DOHH2 (cell line): Measurements from ENCODE around the gene DCTN3.

Experiments used
- H3F3A ChIP-seq: fragments of 200-600 bp; sonication (generic), shearing (Covaris generic); 2 replicates; pipeline ENCODE4 v1.6.0; 2016; ENCODE audit warnings: antibody characterized with exemption, mild to moderate bottlenecking; ENCODE audit not compliant: control insufficient read depth, insufficient read depth
- H3K27ac ChIP-seq: fragments of 200-600 bp; sonication (generic); 2 replicates; pipeline ENCODE4 v1.5.1; 2014; ENCODE audit warnings: low read depth, mild to moderate bottlenecking, low read length, moderate library complexity
- H3K27me3 ChIP-seq: fragments of 200-600 bp; sonication (generic); 2 replicates; pipeline ENCODE4 v1.6.1; 2014; ENCODE audit warnings: mild to moderate bottlenecking, low read length, mixed read lengths; ENCODE audit not compliant: control insufficient read depth
- H3K36me3 ChIP-seq: fragments of 200-600 bp; sonication (generic); 2 replicates; pipeline ENCODE4 v1.6.1; 2014; ENCODE audit warnings: mild to moderate bottlenecking, low read length, moderate library complexity, mixed read lengths; ENCODE audit not compliant: control insufficient read depth
- H3K4me1 ChIP-seq: fragments of 200-600 bp; sonication (generic); 2 replicates; pipeline ENCODE4 v1.6.1; 2014; ENCODE audit warnings: mild to moderate bottlenecking, low read length, mixed read lengths; ENCODE audit not compliant: control insufficient read depth
- H3K4me2 ChIP-seq: fragments of 200-600 bp; sonication (generic); 2 replicates; pipeline ENCODE4 v1.6.0; 2014; ENCODE audit warnings: mild to moderate bottlenecking, low read length, moderate library complexity
- H3K4me3 ChIP-seq: fragments of 200-600 bp; sonication (generic); 2 replicates; pipeline ENCODE4 v1.5.1; 2014; ENCODE audit warnings: mild to moderate bottlenecking, low read length, mixed read lengths
- H3K79me2 ChIP-seq: fragments of 200-600 bp; sonication (generic); 2 replicates; pipeline ENCODE4 v1.6.1; 2014; ENCODE audit warnings: mild to moderate bottlenecking, low read length, mixed read lengths; ENCODE audit not compliant: control insufficient read depth
- H3K9me2 ChIP-seq: fragments of 200-600 bp; sonication (generic); replicated peaks from 2 replicates; pipeline ENCODE4 v1.6.1; 2014; ENCODE audit warnings: mild to moderate bottlenecking, low read length, mixed read lengths; ENCODE audit not compliant: control insufficient read depth
- H3K9me3 ChIP-seq: fragments of 200-600 bp; sonication (generic); 2 replicates; pipeline ENCODE4 v1.6.1; 2014; ENCODE audit warnings: antibody characterized with exemption, low read length, mixed read lengths; ENCODE audit not compliant: control insufficient read depth, insufficient read depth
- H4K20me1 ChIP-seq: fragments of 200-600 bp; sonication (generic); 2 replicates; pipeline ENCODE4 v1.6.0; 2014; ENCODE audit warnings: low read depth, mild to moderate bottlenecking, antibody characterized with exemption, low read length, moderate library complexity; ENCODE audit not compliant: control insufficient read depth, insufficient read depth
- CTCF ChIP-seq: fragments of 200-600 bp; sonication (generic); IDR thresholded peaks from one replicate; pipeline ENCODE4 v1.5.1; 2014; ENCODE audit warnings: antibody characterized with exemption, mild to moderate bottlenecking, low read depth, low read length; ENCODE audit not compliant: poor library complexity, severe bottlenecking
- EZH2phosphoT487 ChIP-seq: fragments of 200-600 bp; sonication (generic); IDR thresholded peaks from 2 replicates; pipeline ENCODE4 v1.6.1; 2017; ENCODE audit warnings: borderline replicate concordance, mild to moderate bottlenecking, antibody characterized with exemption, low read length, moderate library complexity, mixed read lengths

Gene DCTN3

DNA sequence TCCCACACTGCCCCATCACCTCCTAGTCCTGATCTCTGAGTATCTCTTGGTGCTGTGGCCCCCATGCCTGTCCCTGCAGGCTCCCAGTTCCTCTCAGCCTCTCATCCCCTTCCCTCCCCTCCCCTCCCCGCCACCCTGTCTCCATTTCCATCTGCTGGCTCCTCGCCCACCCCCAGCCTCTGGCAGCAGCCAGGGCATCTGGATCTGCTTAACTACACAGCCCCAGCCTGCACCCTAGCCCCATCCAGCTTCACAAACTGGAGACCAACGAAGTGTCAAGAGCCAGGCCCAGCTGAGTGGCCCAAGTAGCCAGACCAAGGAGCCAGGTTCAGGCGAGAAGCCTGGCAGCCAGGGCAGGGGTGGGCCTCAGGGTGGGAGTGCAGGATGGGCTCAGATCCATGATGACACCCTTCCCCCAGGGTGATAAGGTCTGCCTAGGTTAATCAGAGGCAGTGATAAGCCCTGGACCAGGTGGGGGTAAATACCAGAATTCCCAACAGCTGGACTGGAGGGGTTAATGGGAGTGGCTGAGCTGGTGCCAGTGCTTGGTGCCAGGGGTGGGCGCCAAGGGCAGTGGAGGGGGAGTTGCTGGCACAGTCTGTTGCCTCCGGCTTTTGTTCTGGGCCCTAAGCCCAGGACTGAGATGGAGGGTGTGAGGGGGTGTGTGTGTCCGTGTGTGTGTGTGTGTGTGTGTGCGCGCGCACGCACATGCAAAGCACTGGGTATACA is 34.2 kb upstream of the DCTN3 start:
- Histone ChIP-seq H3K79me2 (no peaks in the 10 kb centered on the region), H3K36me3 (peaks cover under 1% of the 10 kb centered on the region; the same call in 1 of the 2 replicates), H3K9me2 (no peaks in the 10 kb centered on the region), H3K27me3 (peaks cover 15% of the 10 kb centered on the region), H3K4me1 (no peaks in the 10 kb centered on the region), H3F3A (no peaks in the 10 kb centered on the region), H3K4me2 (no peak overlapping the region), H3K4me3 (no peak overlapping the region), H3K27ac (no peak overlapping the region), H4K20me1 (no peaks in the 10 kb centered on the region), H3K9me3 (no peaks in the 10 kb centered on the region)
- TF ChIP-seq CTCF: no peak
- no peak for TF ChIP-seq EZH2phosphoT487

DNA sequence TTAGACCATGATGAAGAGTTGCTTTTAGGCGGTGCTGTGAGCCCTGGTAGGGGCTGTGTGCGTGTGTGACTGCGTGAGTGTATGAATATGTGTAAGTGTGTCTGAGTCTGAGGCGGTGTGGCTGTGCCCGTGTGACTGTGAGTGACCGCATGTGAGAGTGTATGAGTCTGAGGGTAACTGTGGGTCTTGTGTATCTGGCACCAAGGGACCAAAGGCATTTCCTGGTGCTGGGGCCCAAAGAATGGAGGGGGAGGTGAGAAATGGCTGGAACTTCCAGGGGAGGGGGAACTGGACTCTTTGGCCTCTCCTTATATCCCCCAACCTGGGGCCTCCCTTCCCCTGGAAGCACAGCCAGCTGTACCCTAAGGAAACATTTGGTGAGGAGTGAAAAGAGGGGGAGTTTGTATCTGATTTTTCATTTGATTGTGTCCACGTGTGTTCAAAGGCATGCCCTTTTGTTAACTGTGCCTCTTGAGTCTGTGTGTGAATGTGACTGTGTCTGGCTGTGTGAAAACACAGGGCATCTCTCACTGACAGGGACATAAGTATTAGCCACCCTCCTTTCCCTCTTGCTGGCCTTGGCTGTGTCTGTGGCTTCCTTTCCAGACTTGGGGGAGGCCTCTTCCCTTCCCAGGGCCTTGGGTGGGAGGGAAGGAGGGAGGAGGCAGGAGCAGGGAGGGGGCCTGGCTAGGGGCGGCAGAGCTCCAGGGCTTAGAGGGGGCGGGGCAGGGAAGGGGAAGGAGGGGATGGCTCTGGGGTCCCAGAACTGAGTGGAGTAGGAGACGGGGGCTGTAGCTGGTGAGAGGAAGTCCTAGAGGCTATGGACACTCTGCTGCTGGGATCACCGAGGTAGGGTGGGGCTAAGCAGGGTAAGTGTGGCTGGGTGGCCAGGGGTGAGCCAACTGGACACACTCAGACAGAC is 33.1 kb upstream of the DCTN3 start:
- no peaks in the 10 kb centered on the region for H3K79me2 ChIP-seq
- no peak overlapping the region for H3K27ac ChIP-seq
- H3K9me3 ChIP-seq: no peaks in the 10 kb centered on the region
- H3K4me1 ChIP-seq: no peaks in the 10 kb centered on the region
- no peaks in the 10 kb centered on the region for H3F3A ChIP-seq
- no peak overlapping the region for H3K4me3 ChIP-seq
- H3K36me3 ChIP-seq: peaks cover 5% of the 10 kb centered on the region; the same call in 1 of the 2 replicates
- TF ChIP-seq EZH2phosphoT487 (no peak), CTCF (no peak)
- no peaks in the 10 kb centered on the region for H3K9me2 ChIP-seq
- no peaks in the 10 kb centered on the region for H4K20me1 ChIP-seq
- peaks cover 15% of the 10 kb centered on the region for H3K27me3 ChIP-seq
- H3K4me2 ChIP-seq: no peak overlapping the region

DNA sequence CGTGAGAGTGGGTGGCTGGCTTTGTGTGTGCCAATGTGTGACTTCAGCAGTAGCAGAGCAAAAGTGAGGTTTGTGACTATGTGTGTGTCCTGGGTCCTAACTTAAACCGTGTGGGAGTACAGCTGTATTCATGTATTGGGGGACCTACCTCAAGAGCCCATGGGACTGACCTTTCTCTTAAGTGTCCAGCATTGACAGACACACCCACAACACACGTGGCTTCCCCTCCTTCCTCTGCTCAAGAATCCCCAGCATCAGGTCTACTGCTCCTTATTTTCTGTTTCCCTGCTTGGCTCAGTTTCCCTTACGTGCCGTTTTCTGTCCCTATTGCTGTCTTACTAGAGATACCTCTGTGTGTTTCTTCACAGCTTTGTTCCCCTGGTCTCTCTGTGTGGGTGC is 32.3 kb upstream of the DCTN3 start:
- TF ChIP-seq CTCF (no peak), EZH2phosphoT487 (no peak)
- H3K79me2 ChIP-seq: no peaks in the 10 kb centered on the region
- H3K4me3 ChIP-seq: no peak overlapping the region
- H3K27ac ChIP-seq: no peak overlapping the region
- H3K36me3 ChIP-seq: peaks cover 8% of the 10 kb centered on the region; the same call in 1 of the 2 replicates
- no peaks in the 10 kb centered on the region for H3K9me3 ChIP-seq
- no peaks in the 10 kb centered on the region for H3K9me2 ChIP-seq
- H3F3A ChIP-seq: no peaks in the 10 kb centered on the region
- H3K27me3 ChIP-seq: peaks cover 12% of the 10 kb centered on the region
- H3K4me2 ChIP-seq: no peak overlapping the region
- no peaks in the 10 kb centered on the region for H4K20me1 ChIP-seq
- H3K4me1 ChIP-seq: peaks cover 2% of the 10 kb centered on the region
